ENCODE measurements around the gene VSTM2L.

- TF ChIP-seq CTCF (IDR thresholded peaks at IDR 0.05): no peak
- TF ChIP-seq POLR2A (IDR thresholded peaks at IDR 0.05): no peak
Measured at GRCh38 chr20:37912874-37913273, 9.9 kb downstream of the VSTM2L start.
